CD4-positive, alpha-beta T cell treated with Interleukin-6 at 100 ng/mL for 8 hours (primary cell): ENCODE results near the gene SLC17A1.
"Not testable (repeated sequence)": the region's sequence is repeated elsewhere in the genome, so short reads cannot be mapped to it uniquely, and the experiment has no call there.

ENCODE experiments used
- DNase-seq: peaks from one replicate; pipeline ENCODE4 v3.0.0-alpha.2; 2020; ENCODE audit warnings: mixed read lengths, low spot score

SLC17A1 gene

GRCh38 chr6:25756382-25757363 is 75.2 kb downstream of the SLC17A1 start:
- no peak for DNase-seq

GRCh38 chr6:25755483-25755882 is 76.4 kb downstream of the SLC17A1 start:
- no peak for DNase-seq

- DNase-seq, result no peak
Measured at GRCh38 chr6:25754535-25754934, 77.3 kb downstream of the SLC17A1 start, which contains the start of gene SLC17A4. Gene SLC17A4, plus strand, starts transcription at chr6:25754742. Its CDS starts 7,221 bp downstream, at chr6:25761963.

GRCh38 chr6:25753079-25753478 is 78.8 kb downstream of the SLC17A1 start:
- DNase-seq, result no peak

GRCh38 chr6:25750906-25751305 is 80.9 kb downstream of the SLC17A1 start:
- no peak for DNase-seq

GRCh38 chr6:25749837-25750236 is 82.0 kb downstream of the SLC17A1 start:
- no peak for DNase-seq

- DNase-seq, result not testable (repeated sequence)
Measured at GRCh38 chr6:25748601-25749517, 83.0 kb downstream of the SLC17A1 start.

- no peak for DNase-seq
Measured at GRCh38 chr6:25748049-25748448, 83.8 kb downstream of the SLC17A1 start.

GRCh38 chr6:25747477-25747876 is 84.4 kb downstream of the SLC17A1 start:
- DNase-seq, result no peak

GRCh38 chr6:25746968-25747367 is 84.9 kb downstream of the SLC17A1 start:
- DNase-seq, result no peak

GRCh38 chr6:25745836-25746235 is 86.0 kb downstream of the SLC17A1 start:
- no peak for DNase-seq

GRCh38 chr6:25743868-25744267 is 88.0 kb downstream of the SLC17A1 start:
- DNase-seq, result no peak

- no peak for DNase-seq
Measured at GRCh38 chr6:25735261-25735660, 96.6 kb downstream of the SLC17A1 start.
